Measurements from ENCODE around the gene MESD.

Gene MESD

DNA sequence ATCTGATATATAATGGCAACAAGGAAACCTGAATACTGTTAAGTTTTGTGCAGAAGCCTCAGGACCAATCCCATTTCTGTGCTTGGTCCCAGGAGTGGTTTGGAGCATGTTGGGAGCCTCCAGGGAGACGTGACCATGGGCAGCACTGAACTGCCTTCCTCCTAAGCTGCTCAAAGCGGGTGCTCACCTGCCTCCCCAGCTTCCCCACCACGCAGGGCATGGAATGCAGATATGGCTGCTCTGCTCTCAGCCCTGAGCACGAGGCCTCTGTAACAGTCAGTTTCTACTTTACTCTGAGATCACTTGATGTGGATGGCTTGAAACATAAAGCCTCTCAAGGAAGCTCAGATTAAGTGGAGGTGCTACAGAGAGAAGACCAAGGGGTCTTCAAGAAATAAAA is 49.3 kb downstream of the MESD start:
- DNase-seq (ENCODE audit: low read depth, low spot score), result no peak

DNA sequence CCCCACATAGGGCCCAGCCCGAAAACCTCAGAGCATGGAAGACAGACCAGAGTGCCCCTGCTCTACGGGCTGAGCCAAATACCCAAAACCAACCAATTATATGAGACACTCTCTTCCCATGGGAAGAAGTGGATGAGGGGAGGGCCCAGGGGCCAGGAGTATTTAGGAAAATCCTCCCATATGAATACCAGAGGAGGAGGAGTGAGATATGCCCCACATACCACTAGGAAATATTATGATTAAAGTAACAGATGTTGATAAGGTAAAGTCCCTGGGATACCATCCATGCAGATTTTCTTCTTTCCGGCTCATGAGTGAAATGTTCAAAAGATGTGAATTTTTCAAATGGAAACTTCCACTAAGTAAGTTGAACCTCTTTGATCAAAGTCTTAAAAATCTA is 50.4 kb downstream of the MESD start:
- no peak for DNase-seq (ENCODE audit: low read depth, low spot score)

DNA sequence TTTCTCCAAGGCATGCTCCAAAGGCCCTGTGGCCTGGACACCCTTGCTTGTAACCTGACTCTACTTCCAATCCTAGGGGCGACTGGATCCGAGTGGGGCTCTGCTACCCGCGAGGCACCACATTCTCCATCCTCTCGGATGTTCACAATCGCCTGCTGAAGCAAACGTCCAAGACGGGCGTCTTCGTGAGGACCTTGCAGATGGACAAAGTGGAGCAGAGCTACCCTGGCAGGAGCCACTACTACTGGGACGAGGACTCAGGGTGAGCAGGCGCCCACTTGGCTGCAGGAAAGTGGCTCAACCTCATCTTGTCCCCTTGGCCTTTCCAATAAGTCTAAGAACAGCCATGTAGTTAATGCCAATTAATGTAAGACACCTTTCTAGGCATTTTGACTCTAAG is 51.9 kb downstream of the MESD start:
- DNase-seq (ENCODE audit: low read depth, low spot score), result no peak

DNA sequence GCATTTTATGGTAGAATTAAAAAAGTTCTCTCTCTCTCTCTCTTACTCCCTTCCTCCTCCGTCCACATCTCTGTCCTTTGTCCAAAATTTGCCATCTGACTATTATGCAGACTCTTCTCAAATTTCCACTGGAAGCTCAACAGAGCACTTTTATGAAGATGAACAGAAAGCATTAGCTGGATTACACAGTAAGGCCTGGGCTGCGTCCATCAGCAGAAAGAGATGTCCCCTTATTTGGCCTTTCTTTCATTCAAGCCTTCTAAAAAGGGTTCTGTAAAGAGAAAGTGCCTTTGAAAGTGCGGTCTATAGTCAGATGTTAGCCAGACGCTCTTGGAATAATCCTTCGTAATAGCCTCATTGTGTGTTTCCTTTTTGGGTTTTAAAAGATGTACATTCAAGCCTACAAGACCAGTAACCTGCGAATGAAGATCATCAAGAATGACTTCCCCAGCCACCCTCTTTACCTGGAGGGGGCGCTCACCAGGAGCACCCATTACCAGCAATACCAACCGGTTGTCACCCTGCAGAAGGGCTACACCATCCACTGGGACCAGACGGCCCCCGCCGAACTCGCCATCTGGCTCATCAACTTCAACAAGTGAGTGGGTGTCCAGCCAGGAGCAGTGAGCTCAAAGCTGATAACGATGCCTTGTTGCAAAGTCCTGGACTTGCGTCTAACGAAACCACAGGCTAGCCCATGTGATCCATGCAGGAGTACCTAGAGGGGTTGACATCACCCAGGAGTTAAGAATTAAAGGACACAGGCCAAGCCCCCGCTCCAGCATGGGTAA is 53.1 kb downstream of the MESD start:
- no peak for DNase-seq (ENCODE audit: low read depth, low spot score)

DNA sequence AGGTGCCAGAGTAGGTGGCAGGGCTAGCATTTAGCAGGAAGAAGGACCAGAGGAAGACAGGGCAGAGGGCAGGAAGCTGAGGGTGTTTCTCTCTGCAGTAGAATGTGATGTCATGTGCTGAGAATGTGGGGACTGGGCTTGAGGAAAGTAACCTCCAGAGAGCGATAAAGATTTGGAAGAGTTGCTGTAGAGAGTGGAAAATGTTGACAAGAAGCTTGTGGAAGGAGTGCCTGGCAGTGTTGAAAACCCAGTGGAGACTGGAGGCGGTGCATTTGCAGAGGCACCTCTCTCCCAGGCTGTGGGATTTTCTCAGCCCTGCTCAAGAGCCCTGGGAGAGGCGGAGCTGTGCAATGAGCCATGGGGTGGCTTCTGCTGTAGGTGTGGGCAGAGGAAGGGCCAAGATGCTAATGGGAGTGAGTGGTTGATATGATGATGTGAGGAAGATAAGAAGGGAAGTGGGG is 54.8 kb downstream of the MESD start:
- DNase-seq (ENCODE audit: low read depth, low spot score), result peak; percentile 64

DNA sequence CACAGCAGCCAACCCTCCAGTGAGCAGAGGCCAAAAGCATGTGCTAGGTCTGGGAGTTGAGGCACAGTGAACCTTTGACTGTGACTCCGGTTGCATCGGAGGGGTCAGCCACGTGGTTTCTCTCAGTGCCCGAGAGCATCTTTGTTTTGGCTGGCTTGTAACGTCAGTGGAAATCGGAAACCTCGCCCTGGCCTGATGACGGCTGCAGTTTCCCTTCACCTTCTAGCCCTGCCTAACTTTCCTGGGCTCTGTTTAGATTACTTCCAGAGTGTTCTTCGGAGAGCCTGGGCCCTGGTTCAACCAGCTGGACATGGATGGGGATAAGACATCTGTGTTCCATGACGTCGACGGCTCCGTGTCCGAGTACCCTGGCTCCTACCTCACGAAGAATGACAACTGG is 56.6 kb downstream of the MESD start:
- DNase-seq (ENCODE audit: low read depth, low spot score), result no peak

DNA sequence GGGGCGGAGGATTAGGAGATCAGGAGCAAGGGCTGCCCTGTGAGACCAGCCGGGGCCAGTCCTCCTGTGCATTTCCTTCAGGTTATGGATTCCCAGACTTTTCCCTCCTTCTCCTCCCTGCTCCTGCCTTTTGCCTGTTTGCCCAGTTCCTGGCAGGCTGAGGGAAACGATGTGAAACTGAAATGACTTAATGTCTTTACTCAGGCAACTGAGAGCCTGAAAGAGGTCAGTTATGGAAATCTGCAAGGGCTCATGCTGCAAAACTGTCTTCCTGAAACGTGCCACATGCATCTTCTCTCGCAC is 57.2 kb downstream of the MESD start:
- DNase-seq (ENCODE audit: low read depth, low spot score), result no peak

DNA sequence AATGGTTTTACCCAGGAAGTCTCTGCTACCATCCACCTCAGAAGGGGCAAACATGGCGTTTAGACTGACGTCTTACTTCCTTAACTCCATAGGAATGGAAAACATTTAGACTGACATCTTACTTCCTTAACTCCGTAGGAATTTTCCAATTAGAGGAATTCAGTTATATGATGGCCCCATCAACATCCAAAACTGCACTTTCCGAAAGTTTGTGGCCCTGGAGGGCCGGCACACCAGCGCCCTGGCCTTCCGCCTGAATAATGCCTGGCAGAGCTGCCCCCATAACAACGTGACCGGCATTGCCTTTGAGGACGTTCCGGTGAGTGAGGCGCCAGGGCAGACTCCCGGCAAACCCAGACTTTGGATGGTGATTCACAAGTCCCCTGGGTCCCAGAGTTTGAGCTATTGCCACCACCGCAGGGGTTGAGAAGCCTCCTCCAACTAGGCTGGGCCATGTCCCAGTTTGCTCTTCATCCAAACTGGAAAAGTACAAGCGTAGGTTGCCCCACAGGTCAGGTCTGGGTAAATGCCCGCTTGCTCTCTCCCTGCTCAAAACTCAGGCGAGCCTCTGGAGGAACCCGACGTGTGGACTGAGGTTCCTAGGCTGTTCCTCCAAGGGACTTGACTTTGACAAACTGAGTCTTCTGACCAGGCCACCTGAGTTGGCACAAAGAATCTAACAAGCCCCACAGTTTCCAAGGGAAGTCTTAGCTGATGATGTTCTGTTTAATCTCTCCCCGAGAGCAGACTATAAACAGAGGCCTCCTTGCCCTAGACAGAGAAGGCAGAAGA is 57.7 kb downstream of the MESD start:
- no peak for DNase-seq (ENCODE audit: low read depth, low spot score)

DNA sequence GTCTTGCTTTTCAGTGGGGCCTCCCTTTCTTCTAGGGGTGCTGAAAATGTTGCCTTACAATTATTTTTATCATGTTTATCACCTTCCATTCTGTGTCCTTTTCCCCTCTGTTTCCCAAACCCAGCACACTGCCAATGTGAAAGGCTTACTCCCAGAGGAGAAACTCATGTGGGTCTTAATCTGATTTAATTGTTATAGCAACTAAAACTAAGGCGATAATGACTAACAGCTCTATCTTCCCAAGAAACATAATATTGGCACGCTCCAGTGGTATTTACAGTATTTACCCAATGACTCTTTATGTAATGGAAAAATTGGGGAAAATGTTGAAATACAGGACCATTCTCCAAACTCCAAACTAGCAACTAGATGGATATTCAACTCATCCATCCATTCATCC is 58.4 kb downstream of the MESD start:
- DNase-seq (ENCODE audit: low read depth, low spot score), result no peak

DNA sequence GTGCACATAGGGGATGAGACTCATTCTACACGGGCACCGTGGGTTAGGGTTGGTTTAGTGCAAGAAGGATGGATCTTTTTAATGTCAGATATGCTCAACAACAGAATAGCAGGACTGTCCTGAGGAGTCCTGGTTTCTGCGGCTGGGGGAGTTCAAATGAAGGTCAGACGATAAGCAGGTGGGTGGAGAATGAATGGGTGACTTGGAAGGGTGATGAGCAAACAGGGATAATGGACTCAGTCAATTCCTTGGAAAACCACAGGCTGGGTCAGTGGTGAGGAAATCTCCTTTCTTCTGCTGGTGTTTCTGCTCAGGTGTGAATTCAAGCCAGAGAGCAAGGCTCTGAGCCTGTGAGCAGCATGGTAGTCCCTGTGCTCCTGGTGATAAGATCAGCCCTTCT is 59.9 kb downstream of the MESD start:
- DNase-seq (ENCODE audit: low read depth, low spot score), result no peak

DNA sequence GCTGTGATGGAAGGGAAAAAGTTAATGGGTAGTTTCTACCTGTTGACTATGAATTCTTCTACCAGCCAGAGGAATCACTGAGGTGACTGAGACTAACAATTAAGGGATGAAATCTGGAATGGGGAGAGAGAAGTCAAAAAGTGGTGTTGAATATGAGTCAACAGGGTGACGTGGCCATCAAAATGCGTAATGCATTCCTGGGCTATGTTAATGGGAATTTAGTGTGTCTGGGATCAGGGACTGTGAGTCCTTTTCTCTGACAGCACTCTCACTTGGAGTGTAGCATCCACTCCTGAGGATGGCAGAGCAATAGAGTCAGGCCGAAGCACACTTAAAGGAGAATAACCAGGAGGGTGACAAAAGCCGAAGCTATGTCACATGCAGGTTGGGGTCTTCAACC is 60.4 kb downstream of the MESD start:
- DNase-seq (ENCODE audit: low read depth, low spot score), result no peak

DNA sequence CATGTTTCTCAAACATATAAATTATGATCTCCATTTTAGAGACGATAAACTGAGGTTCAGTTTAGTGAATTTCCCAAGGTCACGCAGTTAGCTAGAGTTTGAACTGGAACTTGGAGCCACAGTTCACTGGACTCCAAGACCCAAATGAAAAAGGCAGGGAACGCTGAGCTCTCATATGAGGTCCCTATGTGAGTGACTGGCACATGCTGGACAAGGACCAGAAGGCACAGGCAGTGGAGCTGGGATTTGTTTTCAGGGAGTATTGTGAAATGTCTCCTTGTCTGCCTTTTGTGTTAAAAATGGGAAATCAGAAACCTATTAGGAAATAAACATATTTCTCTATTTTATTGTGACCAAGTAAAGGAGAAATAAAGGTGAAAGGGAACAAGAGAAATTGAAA is 63.5 kb downstream of the MESD start:
- no peak for DNase-seq (ENCODE audit: low read depth, low spot score)

DNA sequence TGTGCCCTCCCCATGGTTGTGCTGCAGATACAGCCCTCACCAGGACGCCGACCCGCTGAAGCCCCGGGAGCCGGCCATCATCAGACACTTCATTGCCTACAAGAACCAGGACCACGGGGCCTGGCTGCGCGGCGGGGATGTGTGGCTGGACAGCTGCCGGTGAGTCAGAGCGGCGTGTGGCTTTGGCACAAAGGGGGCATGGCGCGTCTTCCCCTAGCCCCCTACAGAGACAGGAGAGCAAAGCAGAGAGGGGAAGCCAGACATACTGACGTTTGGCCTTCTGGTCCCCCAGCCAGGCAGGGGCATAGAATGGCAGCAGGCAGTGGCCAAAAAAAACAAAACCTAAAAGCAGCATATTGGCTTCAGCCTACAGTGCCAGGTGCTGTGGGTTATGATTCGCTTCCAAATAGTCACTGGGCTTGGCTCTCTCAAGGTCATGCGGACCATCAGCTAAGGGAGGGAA is 64.0 kb downstream of the MESD start:
- no peak for DNase-seq (ENCODE audit: low read depth, low spot score)

DNA sequence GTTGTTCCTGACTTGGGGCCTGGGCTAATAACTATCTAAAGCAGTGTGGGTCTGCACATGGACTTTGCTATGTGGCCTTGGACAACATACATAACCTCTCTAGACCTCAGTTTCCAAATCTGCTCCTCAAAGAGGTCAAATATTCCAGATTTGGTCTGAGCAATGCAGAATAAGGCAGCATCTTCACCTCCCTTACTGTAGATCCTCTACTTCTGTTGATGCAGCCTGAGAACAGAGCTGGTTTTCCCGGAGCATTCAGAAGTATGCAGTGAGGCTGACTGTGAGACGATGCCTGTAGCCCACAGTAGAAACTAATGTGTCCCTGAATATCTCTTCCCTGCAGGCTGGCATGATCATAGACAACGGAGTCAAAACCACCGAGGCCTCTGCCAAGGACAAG is 65.3 kb downstream of the MESD start:
- no peak for DNase-seq (ENCODE audit: low read depth, low spot score)

DNA sequence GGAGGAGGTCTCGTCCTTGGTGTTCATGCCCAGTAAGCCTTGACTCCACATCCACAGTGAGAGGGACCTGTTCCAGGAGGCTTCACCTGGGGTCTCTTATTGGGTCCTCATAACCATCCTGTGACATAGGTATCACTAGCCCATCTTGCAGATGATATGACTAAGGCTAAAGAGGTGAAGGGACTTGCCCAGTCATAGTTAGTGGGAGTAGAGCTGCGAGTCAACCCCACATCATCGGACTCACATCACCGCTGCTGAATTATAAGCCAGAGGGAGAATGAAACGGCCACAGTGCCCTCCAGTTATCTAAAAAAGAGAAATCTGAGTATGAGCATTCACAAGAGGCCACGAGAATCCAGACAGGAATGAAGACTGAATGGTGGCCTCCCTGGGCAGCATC is 66.0 kb downstream of the MESD start:
- DNase-seq (ENCODE audit: low read depth, low spot score), result no peak

DNA sequence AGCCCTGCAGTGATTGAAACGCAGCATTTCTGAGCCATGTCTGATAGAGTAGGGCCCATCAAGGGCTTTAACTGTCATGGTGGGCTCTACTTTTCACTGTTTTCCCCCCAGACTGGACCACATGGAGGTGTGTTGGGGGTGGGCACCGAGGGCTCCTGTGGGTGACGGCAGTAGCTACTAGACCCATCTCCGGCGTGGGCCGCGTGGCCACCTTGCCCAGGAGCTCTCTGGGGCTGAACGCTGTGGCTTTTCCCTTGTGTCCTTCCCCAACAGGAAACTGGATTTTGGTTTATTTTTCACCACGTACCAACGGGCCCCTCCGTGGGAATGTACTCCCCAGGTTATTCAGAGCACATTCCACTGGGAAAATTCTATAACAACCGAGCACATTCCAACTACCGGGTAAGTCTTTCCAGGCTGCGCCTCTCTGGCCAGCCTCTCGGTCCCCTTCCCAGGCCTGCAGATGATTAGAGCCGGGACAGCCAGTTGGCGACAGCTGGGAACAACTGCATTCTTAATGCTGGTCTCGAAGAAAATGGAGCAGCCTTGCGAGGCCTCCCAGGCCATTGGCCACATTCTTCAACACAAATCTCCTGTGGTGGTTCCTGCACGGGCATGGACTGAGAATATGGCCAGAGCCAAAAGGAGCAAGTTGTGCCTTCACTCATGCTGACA is 67.7 kb downstream of the MESD start:
- DNase-seq (ENCODE audit: low read depth, low spot score), result no peak

DNA sequence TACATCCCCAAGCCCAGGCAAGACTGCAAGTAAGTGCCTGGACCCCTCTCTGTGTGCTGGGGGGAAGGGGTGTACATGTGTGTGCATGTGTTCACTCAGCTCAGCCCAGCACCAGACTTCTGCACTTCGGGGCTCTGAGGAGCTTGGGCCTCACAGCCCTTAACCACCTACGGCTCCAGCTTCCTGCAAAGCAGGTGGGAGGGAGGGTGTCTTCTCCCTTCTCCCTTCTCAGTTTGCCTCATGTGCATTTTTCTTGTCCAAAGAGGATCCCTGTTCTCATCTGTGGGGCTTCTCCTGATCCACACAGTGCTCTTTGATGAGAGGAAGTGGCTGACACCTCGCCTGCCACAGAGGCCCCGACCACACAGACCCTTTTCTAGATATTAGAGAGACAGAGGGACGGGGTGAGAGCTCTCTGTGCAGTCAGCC is 69.3 kb downstream of the MESD start:
- no peak for DNase-seq (ENCODE audit: low read depth, low spot score)

DNA sequence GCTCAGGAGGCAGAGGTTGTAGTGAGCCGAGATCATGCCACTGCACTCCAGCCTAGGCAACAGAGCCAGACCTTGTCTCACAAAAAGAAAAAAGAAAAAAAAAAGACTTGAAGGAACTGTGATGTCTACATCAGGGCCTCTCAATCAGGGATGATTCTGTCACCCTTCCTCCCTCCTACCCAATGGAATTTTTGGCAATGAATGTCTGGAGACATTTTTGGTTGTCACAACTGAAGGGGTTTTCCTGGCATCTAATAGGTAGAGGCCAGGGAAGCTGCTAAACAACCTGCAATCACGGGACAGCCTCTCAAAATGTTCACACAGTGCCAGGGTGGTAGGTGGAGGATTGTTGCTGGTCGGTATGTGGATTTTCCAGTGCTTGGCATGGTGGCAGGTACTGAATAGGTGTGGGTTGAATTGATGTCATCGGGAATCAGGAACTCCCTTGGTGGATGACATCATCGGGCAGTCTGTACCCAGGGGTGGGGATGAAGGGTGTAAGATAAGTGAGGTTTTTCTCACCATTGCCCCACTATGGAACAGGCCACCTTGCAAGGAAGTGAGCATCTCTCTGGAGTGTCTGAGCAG is 71.3 kb downstream of the MESD start:
- DNase-seq (ENCODE audit: low read depth, low spot score), result no peak

DNA sequence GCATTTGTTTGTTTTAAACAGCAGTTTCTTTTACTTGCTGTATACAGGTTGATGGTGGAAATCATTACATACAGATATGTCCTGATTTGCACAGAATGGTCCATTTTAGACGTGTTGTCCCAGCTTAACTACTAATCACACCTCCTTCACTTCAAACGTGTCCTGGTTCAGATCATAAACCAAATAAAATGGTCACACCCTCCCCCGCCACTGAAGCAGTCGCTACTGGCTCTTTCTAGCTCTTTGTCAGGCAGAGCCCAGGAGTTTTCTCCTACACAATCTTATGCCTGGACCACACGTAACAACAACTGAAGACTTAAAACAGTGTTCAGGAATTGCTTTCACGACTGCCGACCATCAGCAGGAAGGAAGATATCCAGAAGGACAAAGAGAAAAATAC is 73.6 kb downstream of the MESD start:
- no peak for DNase-seq (ENCODE audit: low read depth, low spot score)

DNA sequence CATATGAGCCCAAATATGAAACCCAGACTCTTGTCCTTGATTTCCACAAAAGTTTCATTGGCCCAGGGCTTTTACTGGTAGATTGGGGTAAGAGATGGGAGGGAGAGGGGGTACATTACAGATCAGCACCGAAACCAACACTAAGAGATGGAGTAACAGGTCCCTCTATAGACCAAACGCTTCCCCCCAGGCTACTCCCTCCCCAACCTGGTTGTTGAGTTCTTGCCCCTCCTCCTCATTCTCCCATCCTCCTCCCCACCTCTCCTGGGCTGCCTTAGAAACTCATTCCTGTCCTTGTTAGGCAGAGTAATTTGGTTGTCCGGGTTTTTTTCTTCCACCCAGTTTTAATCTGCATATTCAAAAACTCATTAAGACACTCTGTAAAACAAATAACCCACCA is 74.1 kb downstream of the MESD start:
- peak; percentile 74 for DNase-seq (ENCODE audit: low read depth, low spot score)

DNA sequence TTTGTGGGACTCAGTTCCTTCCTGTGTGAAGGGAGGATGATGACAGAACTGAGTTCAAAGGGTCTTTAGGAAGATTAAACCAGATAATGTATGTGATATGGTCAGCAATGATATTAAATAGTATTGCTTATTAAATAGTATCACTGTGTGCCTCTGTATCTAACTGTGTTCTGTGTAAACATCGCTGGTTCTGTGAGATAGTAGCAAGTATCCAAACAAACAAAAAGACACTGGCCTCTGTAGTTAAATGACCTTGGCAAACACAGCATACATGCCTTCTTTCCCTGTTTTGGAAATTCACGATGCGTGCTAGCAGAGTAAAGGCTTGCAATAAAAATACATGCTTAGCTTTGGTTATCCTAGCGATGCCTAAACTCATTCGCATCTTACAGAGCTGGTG is 76.1 kb downstream of the MESD start:
- no peak for DNase-seq (ENCODE audit: low read depth, low spot score)

DNA sequence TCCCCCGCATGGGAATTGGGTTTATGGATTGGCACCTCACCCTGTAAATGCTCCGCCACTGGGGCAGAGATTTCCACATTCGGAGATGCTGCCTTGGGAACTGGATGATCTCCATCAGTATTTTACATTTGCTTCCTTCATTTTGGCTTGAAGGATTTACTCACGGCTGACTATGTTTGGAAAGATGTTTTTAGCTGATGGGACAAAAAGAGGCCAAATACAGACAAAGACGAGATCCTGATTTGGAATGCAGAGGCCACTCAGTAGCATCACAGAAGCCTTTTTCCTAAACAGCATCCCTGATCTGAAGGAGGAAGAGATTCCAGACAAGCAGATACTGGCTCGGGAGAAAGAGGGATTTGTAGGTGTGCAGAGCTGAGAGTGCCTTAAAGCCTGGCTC is 76.9 kb downstream of the MESD start:
- DNase-seq (ENCODE audit: low read depth, low spot score), result no peak
